Muscle layer of colon (tissue), 2 donors: Measurements from ENCODE around the gene ADGRB3.

Experiments used
- H3K27ac ChIP-seq: one replicate; pipeline ENCODE4 v1.7.0; 2013; ENCODE audit warnings: low read depth, mild to moderate bottlenecking, low read length, moderate library complexity
- H3K27me3 ChIP-seq, 2 donors: one replicate each; pipeline ENCODE4 v1.7.0; 2013; ENCODE audit warnings: low read length in 2 of 2, mild to moderate bottlenecking in 2 of 2; ENCODE audit not compliant: insufficient read depth in 2 of 2, control insufficient read depth in 1 of 2
- H3K36me3 ChIP-seq: one replicate; pipeline ENCODE4 v1.7.0; 2013; ENCODE audit warnings: mild to moderate bottlenecking, low read length; ENCODE audit not compliant: insufficient read depth
- H3K4me1 ChIP-seq: one replicate; pipeline ENCODE4 v1.7.0; 2013; ENCODE audit warnings: mild to moderate bottlenecking, low read length; ENCODE audit not compliant: insufficient read depth
- H3K4me3 ChIP-seq, 2 donors: one replicate each; pipeline ENCODE4 v1.7.0; 2013; ENCODE audit warnings: low read length in 2 of 2, low read depth in 1 of 2, mild to moderate bottlenecking in 1 of 2, moderate library complexity in 1 of 2
- H3K9ac ChIP-seq: one replicate; pipeline ENCODE4 v1.7.0; 2013; ENCODE audit warnings: low read length
- H3K9me3 ChIP-seq: one replicate; pipeline ENCODE4 v1.7.0; 2013; ENCODE audit warnings: mild to moderate bottlenecking, low read length
- donor health status: abdominal sarcoma.
- donor health status: Adenocarcinoma of cecum.

Gene ADGRB3

DNA sequence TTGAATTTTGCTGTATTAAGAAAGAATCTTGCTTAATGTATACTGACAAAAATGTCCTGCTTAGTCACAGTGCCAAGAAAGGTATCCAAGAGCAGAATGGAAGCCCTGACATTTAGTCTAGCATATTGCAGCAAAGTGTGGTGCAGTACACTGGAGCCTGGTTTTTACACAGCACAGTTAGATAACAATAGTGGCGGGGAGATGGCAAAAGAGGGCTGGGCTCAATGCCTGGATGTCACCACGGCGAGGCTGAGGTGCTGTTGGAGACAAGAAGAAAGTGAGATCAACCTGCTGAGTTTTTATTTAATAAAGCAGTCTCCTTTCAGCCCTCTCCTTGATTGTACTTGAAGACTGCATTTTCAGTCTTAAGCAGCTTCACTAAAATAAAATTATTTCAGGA lies 735.7 kb downstream of the ADGRB3 start:
- no peaks in the 10 kb centered on the region for H3K4me1 ChIP-seq
- H3K9ac ChIP-seq: no peak overlapping the region
- H3K4me3 ChIP-seq: no peak overlapping the region
- H3K9me3 ChIP-seq: no peaks in the 10 kb centered on the region
- H3K27me3 ChIP-seq: no peaks in the 10 kb centered on the region
- no peaks in the 10 kb centered on the region for H3K36me3 ChIP-seq
- no peak overlapping the region for H3K27ac ChIP-seq

DNA sequence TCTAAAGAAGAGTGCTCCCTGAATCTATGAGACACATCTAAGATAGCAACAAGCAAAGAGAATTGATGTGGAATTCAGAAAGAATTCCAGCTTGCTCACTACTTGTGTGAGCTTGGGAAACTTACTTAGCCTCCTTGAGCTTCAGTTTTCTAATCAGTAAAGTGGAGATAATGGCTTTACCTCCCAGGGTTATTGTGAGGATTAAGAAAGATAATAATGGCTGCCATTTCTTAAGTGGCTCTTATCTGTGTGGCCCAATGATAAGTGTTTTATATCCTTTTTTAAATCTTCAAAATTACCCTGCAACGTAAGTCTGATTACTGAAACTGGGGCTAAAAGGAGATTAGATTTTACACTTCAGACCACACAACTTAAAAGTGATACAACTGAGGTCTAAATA lies 743.2 kb downstream of the ADGRB3 start:
- H3K27me3 ChIP-seq: no peaks in the 10 kb centered on the region
- no peak overlapping the region for H3K4me3 ChIP-seq
- H3K9me3 ChIP-seq: no peaks in the 10 kb centered on the region
- H3K27ac ChIP-seq: no peak overlapping the region
- H3K9ac ChIP-seq: no peak overlapping the region
- H3K36me3 ChIP-seq: no peaks in the 10 kb centered on the region
- H3K4me1 ChIP-seq: no peaks in the 10 kb centered on the region

DNA sequence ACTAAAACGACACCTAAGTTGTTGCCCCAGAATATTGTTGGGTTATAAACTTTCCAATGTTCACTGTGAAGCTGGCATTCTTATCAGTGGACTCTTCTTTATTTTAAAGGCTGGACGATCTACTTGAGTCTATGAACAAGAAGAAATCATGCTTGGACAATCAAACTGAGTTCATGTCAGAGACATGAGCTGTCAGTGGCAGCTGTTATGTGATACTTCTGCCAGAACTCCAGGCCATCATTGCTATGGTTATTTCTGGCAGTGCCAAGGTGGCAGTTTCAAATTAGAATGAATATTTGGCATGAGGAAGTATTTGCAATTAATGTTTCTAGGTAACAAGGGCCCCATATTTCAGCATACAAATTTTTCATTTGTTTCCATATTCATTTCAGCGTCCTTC lies 744.4 kb downstream of the ADGRB3 start:
- Histone ChIP-seq H3K4me3 (no peak overlapping the region), H3K36me3 (no peaks in the 10 kb centered on the region), H3K4me1 (no peaks in the 10 kb centered on the region), H3K9ac (no peak overlapping the region), H3K27me3 (no peaks in the 10 kb centered on the region), H3K27ac (no peak overlapping the region), H3K9me3 (no peaks in the 10 kb centered on the region)

DNA sequence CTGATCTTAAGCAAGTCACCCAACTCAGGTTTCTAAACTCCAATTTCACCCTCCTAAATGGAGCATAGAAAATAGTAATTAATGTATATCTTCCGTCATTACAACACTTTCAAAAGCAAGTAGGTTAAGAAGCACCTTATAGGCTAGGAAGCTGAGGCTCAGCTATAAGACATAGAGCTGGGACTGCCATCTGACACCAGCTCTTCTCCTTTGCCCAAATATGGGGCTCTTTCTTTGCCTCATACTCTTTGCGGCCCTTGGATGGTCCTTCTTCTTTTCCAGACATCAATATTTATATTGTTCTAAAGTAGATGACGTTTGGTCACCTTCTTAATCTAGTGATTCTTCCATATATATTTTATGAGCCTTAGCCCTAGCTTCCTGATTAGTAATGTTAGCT lies 748.5 kb downstream of the ADGRB3 start:
- Histone ChIP-seq H3K9me3 (no peaks in the 10 kb centered on the region), H3K27ac (no peak overlapping the region), H3K27me3 (no peaks in the 10 kb centered on the region), H3K4me1 (no peaks in the 10 kb centered on the region), H3K4me3 (no peak overlapping the region), H3K36me3 (no peaks in the 10 kb centered on the region), H3K9ac (no peak overlapping the region)

DNA sequence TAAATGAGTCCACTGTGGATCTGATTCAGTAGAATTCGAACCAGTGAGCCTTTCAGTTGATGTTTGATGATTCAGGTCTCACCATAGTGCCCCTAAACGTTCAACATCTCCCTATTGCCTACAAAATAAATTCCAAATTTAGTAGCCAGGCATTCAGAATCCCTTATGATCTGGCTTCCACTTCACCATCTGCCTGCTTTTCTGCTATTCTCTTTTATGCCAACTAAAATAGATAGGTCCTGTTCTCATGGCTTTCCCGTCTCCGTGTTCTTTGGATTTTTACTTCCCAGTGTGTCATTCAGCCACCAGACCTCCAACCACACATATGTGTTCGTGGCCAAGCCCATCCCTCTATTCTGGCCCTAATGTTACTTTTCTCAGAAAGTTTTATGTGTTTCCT lies 751.3 kb downstream of the ADGRB3 start:
- H3K36me3 ChIP-seq: no peaks in the 10 kb centered on the region
- no peak overlapping the region for H3K9ac ChIP-seq
- no peak overlapping the region for H3K4me3 ChIP-seq
- no peaks in the 10 kb centered on the region for H3K9me3 ChIP-seq
- no peaks in the 10 kb centered on the region for H3K4me1 ChIP-seq
- no peak overlapping the region for H3K27ac ChIP-seq
- no peaks in the 10 kb centered on the region for H3K27me3 ChIP-seq

DNA sequence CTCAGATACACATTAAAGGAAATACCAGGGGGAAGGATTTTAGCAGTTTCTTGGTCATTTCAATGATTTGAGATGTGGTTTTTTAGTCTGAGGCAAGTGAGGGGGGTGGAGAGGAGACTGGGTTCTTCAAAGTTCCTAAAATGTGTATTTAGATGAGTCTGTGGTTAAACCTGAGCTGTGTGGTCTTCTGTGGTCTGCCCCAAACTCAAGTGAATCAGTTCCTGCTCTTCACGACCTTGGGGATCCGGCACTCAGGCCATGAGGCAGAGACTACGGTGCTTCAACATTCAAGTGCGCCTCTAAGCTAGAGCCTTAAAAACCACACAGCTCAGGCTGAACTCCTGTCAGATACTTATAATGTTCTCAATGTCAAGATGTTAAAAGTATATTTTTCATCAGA lies 755.0 kb downstream of the ADGRB3 start:
- Histone ChIP-seq H3K9me3 (no peaks in the 10 kb centered on the region), H3K27me3 (no peaks in the 10 kb centered on the region), H3K36me3 (no peaks in the 10 kb centered on the region), H3K4me3 (no peak overlapping the region), H3K27ac (no peak overlapping the region), H3K9ac (no peak overlapping the region), H3K4me1 (no peaks in the 10 kb centered on the region)

DNA sequence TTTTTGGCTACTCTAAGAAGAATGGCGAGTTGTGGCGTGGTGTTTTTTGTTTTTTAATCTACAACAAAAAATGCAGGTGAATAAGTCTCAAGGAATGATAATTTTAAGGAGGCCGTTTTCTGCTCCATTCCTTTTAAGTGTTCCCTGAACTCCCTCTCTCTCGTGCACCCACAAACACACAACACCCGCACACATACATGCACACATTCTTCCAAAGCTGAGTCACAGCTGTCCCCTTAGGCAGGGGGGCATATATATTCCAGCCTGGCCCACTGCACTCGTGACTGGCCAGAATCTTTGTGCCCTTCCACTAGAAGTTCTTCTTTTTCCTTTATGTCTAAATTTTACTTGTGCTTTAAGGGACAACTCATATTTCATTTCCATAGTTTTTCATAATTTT lies 756.0 kb downstream of the ADGRB3 start:
- no peak overlapping the region for H3K27ac ChIP-seq
- no peaks in the 10 kb centered on the region for H3K4me1 ChIP-seq
- H3K9me3 ChIP-seq: no peaks in the 10 kb centered on the region
- H3K36me3 ChIP-seq: no peaks in the 10 kb centered on the region
- no peak overlapping the region for H3K9ac ChIP-seq
- no peaks in the 10 kb centered on the region for H3K27me3 ChIP-seq
- H3K4me3 ChIP-seq: no peak overlapping the region

DNA sequence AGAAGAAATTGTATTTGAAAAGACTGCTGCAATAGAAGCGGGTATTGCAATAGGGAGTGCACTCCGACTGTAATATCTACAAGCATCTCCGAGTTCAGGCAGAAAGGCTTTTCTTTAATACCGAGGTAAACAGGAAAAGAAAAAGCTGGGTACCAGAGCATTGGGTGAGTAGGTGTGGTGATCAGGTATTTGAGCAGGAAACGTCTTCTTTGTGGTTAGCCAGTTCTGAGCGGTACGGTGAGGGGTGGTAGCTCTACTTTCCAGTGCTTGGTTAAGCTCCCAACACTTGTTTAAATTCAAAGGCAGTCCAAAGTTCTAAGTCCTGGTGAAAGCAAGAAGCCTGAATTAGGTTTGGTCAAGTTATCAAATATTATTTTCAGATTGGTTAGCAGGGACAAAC lies 757.7 kb downstream of the ADGRB3 start:
- no peak overlapping the region for H3K9ac ChIP-seq
- H3K9me3 ChIP-seq: no peaks in the 10 kb centered on the region
- no peaks in the 10 kb centered on the region for H3K36me3 ChIP-seq
- H3K4me3 ChIP-seq: no peak overlapping the region
- no peaks in the 10 kb centered on the region for H3K27me3 ChIP-seq
- no peaks in the 10 kb centered on the region for H3K4me1 ChIP-seq
- H3K27ac ChIP-seq: no peak overlapping the region

DNA sequence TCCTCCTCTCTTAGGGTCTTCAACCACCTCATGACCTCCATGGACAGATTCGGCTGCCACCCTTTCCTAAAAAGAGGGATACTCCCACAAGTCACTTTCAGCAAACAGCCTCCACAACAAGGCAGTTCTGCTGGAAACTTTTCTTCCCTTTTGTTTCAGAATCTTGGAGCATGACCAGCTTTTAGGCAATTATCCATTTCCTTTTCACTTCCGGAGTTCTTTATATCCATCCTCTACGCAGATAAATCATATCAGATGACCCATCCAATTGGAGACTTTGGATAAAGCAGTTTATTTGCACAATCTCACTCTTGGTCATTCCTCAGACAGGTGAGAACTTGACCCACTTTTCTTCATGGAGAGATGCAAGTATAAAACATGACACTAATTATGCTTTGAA lies 763.2 kb downstream of the ADGRB3 start:
- Histone ChIP-seq H3K4me1 (no peaks in the 10 kb centered on the region), H3K4me3 (no peak overlapping the region), H3K27ac (no peak overlapping the region), H3K27me3 (no peaks in the 10 kb centered on the region), H3K36me3 (no peaks in the 10 kb centered on the region), H3K9me3 (no peaks in the 10 kb centered on the region), H3K9ac (no peak overlapping the region)

DNA sequence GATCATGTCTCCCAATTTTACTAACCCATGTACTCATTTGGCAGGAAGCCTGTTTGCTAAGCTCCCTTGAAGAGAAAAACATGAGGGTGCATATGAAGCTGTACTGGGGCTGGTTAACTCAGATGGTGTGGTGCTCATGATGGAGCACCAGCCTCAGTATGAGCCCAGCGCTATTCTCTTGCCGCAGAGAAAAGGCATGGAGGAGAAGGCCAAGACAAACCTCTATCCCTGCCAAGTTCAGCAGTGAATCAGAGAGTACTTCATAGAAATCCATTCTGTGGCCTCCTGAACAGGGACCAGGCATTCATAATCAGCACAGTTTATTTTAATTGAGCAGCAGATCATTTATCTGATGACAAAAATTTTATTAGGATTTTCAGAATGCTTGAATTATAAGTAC lies 763.6 kb downstream of the ADGRB3 start:
- no peaks in the 10 kb centered on the region for H3K27me3 ChIP-seq
- no peak overlapping the region for H3K9ac ChIP-seq
- H3K27ac ChIP-seq: no peak overlapping the region
- no peak overlapping the region for H3K4me3 ChIP-seq
- H3K9me3 ChIP-seq: no peaks in the 10 kb centered on the region
- no peaks in the 10 kb centered on the region for H3K36me3 ChIP-seq
- no peaks in the 10 kb centered on the region for H3K4me1 ChIP-seq

DNA sequence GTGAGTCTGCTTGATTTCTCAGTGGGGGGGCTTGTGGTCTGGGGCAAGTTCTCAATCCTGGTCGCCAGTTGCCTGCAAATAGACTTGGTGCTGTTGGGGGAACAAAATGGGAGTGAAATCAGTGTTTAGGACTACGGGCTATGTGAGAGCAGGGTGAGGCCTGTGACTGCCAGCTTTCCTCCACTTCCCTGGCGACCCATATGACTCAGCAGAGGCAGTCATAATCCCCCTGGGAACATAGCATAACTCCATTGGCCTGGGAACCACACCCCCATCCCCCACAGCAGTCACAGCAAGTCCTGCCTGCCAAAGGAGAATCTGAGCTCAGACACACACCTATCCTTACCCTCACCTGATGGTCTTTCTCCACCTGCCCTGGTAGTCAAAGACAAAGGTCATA lies 773.8 kb downstream of the ADGRB3 start:
- no peaks in the 10 kb centered on the region for H3K36me3 ChIP-seq
- no peaks in the 10 kb centered on the region for H3K27me3 ChIP-seq
- no peak overlapping the region for H3K4me3 ChIP-seq
- no peak overlapping the region for H3K27ac ChIP-seq
- no peaks in the 10 kb centered on the region for H3K9me3 ChIP-seq
- H3K9ac ChIP-seq: no peak overlapping the region
- H3K4me1 ChIP-seq: no peaks in the 10 kb centered on the region

DNA sequence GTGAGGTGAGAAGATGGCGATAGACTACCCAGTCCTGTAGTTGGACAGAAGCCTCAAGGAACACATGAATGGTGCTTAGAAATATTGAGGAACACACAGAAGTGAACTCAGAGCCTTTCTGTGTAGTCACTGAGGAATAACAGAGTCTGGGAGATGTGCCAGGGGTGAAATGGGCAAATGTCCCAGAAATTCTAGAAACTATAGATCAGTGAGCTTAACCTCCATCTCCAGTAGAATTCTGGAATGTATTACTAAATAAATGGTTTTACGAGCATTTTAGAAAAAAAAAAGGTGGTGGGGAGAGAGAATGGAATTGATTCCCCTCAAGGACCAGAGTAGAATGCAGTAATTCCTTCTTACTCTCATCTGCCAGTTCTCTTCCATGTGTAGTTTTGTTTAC lies 781.7 kb downstream of the ADGRB3 start:
- Histone ChIP-seq H3K27me3 (no peaks in the 10 kb centered on the region), H3K4me1 (peaks cover 5% of the 10 kb centered on the region)

More for the DNA sequence above, 781.7 kb downstream of the ADGRB3 start:
- Histone ChIP-seq H3K4me3 (no peak overlapping the region), H3K9ac (no peak overlapping the region), H3K36me3 (no peaks in the 10 kb centered on the region), H3K27ac (no peak overlapping the region), H3K9me3 (no peaks in the 10 kb centered on the region)
